Skeletal muscle tissue (tissue), 4 donors: ENCODE data around the gene TAS2R9. TPM values are rescaled to one million over a fixed set of nuclear protein-coding genes. Genes with fewer than 3 reads are reported as not detected.
"Not testable (repeated sequence)": the region's sequence is repeated elsewhere in the genome, so short reads cannot be mapped to it uniquely, and the experiment has no call there.

Experiments
- H3K27ac ChIP-seq: one replicate; pipeline ENCODE4 v1.7.0; 2013; ENCODE audit warnings: mild to moderate bottlenecking, low read depth, low read length, inconsistent platforms
- H3K27me3 ChIP-seq, 3 donors: one replicate each; pipeline ENCODE4 v1.7.0; 2013; ENCODE audit warnings: low read length in 3 of 3; ENCODE audit not compliant: control insufficient read depth in 3 of 3, insufficient read depth in 3 of 3
- H3K36me3 ChIP-seq, 3 donors: one replicate each; pipeline ENCODE4 v1.7.0; 2013; ENCODE audit warnings: low read length in 3 of 3; ENCODE audit not compliant: control insufficient read depth in 3 of 3, insufficient read depth in 3 of 3
- H3K4me1 ChIP-seq, 3 donors: one replicate each; pipeline ENCODE4 v1.7.0; 2013; ENCODE audit warnings: low read length in 3 of 3, mild to moderate bottlenecking in 3 of 3; ENCODE audit not compliant: control insufficient read depth in 3 of 3, insufficient read depth in 3 of 3
- H3K4me3 ChIP-seq, 3 donors: one replicate each; pipeline ENCODE4 v1.7.0; 2013; ENCODE audit warnings: low read length in 3 of 3
- H3K9ac ChIP-seq, 3 donors: one replicate each; pipeline ENCODE4 v1.7.0; 2013; ENCODE audit warnings: low read length in 3 of 3, mild to moderate bottlenecking in 3 of 3, moderate library complexity in 2 of 3, low read depth in 1 of 3
- H3K9me3 ChIP-seq, 3 donors: one replicate each; pipeline ENCODE4 v1.7.0; 2013; ENCODE audit warnings: low read length in 3 of 3; ENCODE audit not compliant: control insufficient read depth in 3 of 3
- total RNA-seq: library from RNA; depleted of rRNA; stranded (reverse); fragments of >200 nt; gene quantifications from one replicate; pipeline ENCODE4 v1.2.3, GENCODE V29; 2014
- donor health status: Osteomylitis.

TAS2R9 gene
- total RNA-seq, 1 donor from 2014 or later, result 0.52 TPM

- no peak overlapping the region for H3K9ac ChIP-seq
- H3K27me3 ChIP-seq, result no peaks in the 10 kb centered on the region
- no peak overlapping the region for H3K4me3 ChIP-seq
- H3K36me3 ChIP-seq, result no peaks in the 10 kb centered on the region
- no peaks in the 10 kb centered on the region for H3K9me3 ChIP-seq
- H3K4me1 ChIP-seq, result no peaks in the 10 kb centered on the region
- H3K27ac ChIP-seq, result no peak overlapping the region
Measured at GRCh38 chr12:10824957-10825356, 15.0 kb upstream of the TAS2R9 start.

GRCh38 chr12:10811883-10812536, 2.0 kb upstream of the TAS2R9 start:
- H3K36me3 ChIP-seq, result no peaks in the 10 kb centered on the region
- no peaks in the 10 kb centered on the region for H3K27me3 ChIP-seq
- no peak overlapping the region for H3K4me3 ChIP-seq
- H3K9ac ChIP-seq, result no peak overlapping the region
- no peaks in the 10 kb centered on the region for H3K9me3 ChIP-seq
- H3K27ac ChIP-seq, result no peak overlapping the region
- H3K4me1 ChIP-seq, result no peaks in the 10 kb centered on the region

- Histone ChIP-seq H3K27ac (no peak within 1 kb of the TSS), H3K4me1 (no peaks in the 10 kb centered on the region), H3K9me3 (no peaks in the 10 kb centered on the region), H3K27me3 (no peaks in the 10 kb centered on the region), H3K4me3 (no peak within 1 kb of the TSS), H3K9ac (no peak within 1 kb of the TSS), H3K36me3 (no peaks in the 10 kb centered on the region)
Measured at GRCh38 chr12:10807186-10807585, 2.8 kb downstream of the TAS2R9 start, which contains the start of gene TAS2R8. Gene TAS2R8 (minus strand): TSS chr12:10807286. CDS start chr12:10806980, 306 bp downstream.

GRCh38 chr12:10802587-10802986, 7.4 kb downstream of the TAS2R9 start, which contains the start of gene TAS2R7:
Gene TAS2R7 (minus strand): TSS chr12:10802627. CDS start chr12:10802570, 57 bp downstream.
- Histone ChIP-seq H3K9ac (no peak within 1 kb of the TSS), H3K27ac (no peak within 1 kb of the TSS), H3K36me3 (no peaks in the 10 kb centered on the region), H3K27me3 (no peaks in the 10 kb centered on the region), H3K4me3 (no peak within 1 kb of the TSS), H3K4me1 (no peaks in the 10 kb centered on the region), H3K9me3 (no peaks in the 10 kb centered on the region)

- Histone ChIP-seq H3K9ac (no peak overlapping the region), H3K36me3 (no peaks in the 10 kb centered on the region), H3K9me3 (no peaks in the 10 kb centered on the region), H3K4me1 (no peaks in the 10 kb centered on the region), H3K27me3 (no peaks in the 10 kb centered on the region), H3K27ac (no peak overlapping the region), H3K4me3 (no peak overlapping the region)
Measured at GRCh38 chr12:10801741-10802140, 8.2 kb downstream of the TAS2R9 start.

- no peaks in the 10 kb centered on the region for H3K27me3 ChIP-seq
- no peak overlapping the region for H3K4me3 ChIP-seq
- H3K36me3 ChIP-seq, result no peaks in the 10 kb centered on the region
Measured at GRCh38 chr12:10794222-10794621, 15.7 kb downstream of the TAS2R9 start.

GRCh38 chr12:10791769-10792168, 18.2 kb downstream of the TAS2R9 start:
- not testable (repeated sequence) for H3K4me3 ChIP-seq, H3K9me3 ChIP-seq, H3K27ac ChIP-seq, H3K4me1 ChIP-seq, H3K36me3 ChIP-seq, H3K27me3 ChIP-seq, H3K9ac ChIP-seq

More at GRCh38 chr12:10794222-10794621, 15.7 kb downstream of the TAS2R9 start:
- Histone ChIP-seq H3K4me1 (no peaks in the 10 kb centered on the region), H3K9me3 (no peaks in the 10 kb centered on the region), H3K27ac (no peak overlapping the region), H3K9ac (no peak overlapping the region)

- H3K27me3 ChIP-seq, result no peaks in the 10 kb centered on the region
- H3K4me3 ChIP-seq, result no peak overlapping the region
- H3K9ac ChIP-seq, result no peak overlapping the region
- H3K9me3 ChIP-seq, result no peaks in the 10 kb centered on the region
- H3K4me1 ChIP-seq, result no peaks in the 10 kb centered on the region
- H3K36me3 ChIP-seq, result no peaks in the 10 kb centered on the region
- no peak overlapping the region for H3K27ac ChIP-seq
Measured at GRCh38 chr12:10783252-10783651, 26.7 kb downstream of the TAS2R9 start.

- H3K4me3 ChIP-seq, result no peak overlapping the region
- H3K4me1 ChIP-seq, result no peaks in the 10 kb centered on the region
- no peaks in the 10 kb centered on the region for H3K27me3 ChIP-seq
- H3K9me3 ChIP-seq, result no peaks in the 10 kb centered on the region
- H3K36me3 ChIP-seq, result no peaks in the 10 kb centered on the region
- no peak overlapping the region for H3K27ac ChIP-seq
- H3K9ac ChIP-seq, result no peak overlapping the region
Measured at GRCh38 chr12:10779103-10779502, 30.9 kb downstream of the TAS2R9 start.

GRCh38 chr12:10771132-10771733, 38.7 kb downstream of the TAS2R9 start:
- H3K9me3 ChIP-seq, result no peaks in the 10 kb centered on the region
- H3K27me3 ChIP-seq, result peaks cover 2 to 9% (median 8%) of the 10 kb centered on the region in 3 donors
- H3K9ac ChIP-seq, result no peak overlapping the region

More at GRCh38 chr12:10771132-10771733, 38.7 kb downstream of the TAS2R9 start:
- Histone ChIP-seq H3K27ac (no peak overlapping the region), H3K36me3 (no peaks in the 10 kb centered on the region), H3K4me1 (no peaks in the 10 kb centered on the region), H3K4me3 (no peak overlapping the region)
